GM12875 (cell line): ENCODE results near the gene TPRG1L.

Experiments
- H3K4me3 ChIP-seq: one replicate; pipeline ENCODE4 v1.5.1; 2011; ENCODE audit warnings: low read depth, low read length, control low read depth
- TF ChIP-seq, protein P1 (sequence below): IDR thresholded peaks from 2 replicates; pipeline ENCODE4 v1.5.1; 2011; ENCODE audit warnings: low read depth, mild to moderate bottlenecking, control low read depth, inconsistent platforms, low read length, moderate library complexity, borderline replicate concordance; ENCODE audit not compliant: insufficient read depth

The TPRG1L gene

DNA sequence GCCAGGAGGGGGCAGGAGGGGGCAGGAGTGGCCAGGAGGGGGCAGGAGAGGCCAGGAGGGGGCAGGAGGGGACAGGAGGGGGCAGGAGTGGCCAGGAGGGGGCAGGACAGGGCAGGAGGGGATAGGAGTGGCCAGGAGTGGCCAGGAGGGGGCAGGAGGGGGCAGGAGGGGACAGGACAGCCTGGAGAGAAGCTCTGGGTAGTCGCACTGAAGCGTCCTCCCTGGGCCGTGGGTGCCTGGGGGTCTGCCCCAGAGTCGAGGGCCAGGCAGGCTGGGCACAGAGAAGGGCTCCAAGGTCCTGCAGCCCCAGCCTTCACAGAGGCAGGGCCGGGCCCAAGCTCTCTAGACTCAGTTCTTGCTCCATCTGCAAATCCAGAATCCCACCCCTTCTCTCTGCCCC is 36.4 kb upstream of the TPRG1L start:
- no peak overlapping the region for H3K4me3 ChIP-seq
- TF ChIP-seq, protein P1, sequence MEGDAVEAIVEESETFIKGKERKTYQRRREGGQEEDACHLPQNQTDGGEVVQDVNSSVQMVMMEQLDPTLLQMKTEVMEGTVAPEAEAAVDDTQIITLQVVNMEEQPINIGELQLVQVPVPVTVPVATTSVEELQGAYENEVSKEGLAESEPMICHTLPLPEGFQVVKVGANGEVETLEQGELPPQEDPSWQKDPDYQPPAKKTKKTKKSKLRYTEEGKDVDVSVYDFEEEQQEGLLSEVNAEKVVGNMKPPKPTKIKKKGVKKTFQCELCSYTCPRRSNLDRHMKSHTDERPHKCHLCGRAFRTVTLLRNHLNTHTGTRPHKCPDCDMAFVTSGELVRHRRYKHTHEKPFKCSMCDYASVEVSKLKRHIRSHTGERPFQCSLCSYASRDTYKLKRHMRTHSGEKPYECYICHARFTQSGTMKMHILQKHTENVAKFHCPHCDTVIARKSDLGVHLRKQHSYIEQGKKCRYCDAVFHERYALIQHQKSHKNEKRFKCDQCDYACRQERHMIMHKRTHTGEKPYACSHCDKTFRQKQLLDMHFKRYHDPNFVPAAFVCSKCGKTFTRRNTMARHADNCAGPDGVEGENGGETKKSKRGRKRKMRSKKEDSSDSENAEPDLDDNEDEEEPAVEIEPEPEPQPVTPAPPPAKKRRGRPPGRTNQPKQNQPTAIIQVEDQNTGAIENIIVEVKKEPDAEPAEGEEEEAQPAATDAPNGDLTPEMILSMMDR, result no peak

DNA sequence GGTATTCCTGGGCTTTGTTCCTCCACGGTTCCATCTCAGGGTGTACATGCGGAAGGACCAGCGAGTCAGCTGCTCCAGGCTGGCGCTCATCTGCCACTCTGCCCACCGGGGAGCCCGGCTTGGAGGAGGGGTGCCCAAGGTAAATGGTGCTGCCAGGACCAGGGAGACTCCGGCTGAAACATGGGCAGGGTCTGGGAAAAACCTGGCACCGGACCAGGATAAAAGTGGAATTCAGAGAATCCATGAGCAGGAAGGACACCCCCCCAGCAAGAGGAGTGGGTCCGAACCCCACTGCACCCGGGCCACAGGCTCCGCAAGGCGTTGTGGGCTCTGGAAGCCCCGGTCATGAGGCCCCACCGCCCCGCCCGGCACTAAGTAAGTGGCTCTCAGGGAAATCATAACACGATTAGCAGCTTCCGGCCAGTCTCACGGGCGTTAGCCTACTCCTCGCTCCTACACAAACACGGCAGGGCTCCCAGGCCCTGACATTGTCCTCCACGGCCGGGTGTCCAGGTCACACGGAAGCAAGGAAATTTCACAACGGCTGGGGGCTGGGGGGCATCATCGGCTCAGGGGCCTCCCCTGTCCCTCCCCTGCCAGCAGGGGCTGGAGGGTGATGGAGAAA is 34.6 kb upstream of the TPRG1L start:
- TF ChIP-seq, protein P1, result no peak
- H3K4me3 ChIP-seq, result no peak overlapping the region

DNA sequence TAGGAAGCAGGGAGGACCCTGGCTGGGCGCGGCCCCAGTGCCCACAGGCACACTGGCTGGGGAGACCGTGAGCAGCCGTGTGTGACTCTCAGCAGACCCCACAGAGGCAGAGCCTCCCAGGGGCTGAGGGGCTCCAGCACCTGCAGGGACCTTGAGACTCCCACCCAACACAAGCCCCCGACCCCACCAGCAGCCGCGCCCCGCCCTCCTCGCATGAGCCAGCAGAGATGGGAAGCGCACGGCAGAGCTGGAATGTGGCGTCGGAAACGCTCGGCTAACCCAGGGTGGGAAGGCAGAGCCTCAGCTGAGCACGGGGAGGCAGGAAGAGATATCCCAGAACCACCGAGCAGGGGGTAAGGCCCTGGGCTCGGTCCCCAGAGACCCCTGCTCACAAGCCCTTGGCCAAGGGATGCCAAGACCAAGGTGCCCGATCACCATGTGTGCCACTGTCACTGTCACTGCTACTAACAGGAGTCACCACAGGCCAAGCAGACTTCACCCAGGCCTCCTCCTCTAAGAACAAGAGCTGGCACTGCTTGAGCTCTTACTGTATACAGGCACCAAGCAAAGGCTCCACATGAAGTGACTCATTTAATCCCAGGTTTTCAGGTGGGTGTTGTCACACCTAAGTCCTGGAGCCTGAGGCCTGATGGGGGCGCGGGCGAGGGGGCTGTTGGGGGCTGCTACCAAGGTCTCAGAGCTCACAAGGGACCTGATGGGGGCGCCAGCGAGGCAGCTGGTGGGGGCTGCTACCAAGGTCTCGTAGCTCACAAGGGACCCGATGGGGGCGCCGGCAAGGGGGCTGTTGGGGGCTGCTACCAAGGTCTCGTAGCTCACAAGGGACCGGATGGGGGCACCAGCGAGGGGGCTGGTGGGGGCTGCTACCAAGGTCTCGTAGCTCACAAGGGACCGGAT is 33.6 kb upstream of the TPRG1L start:
- TF ChIP-seq, protein P1, result no peak
- no peak overlapping the region for H3K4me3 ChIP-seq

DNA sequence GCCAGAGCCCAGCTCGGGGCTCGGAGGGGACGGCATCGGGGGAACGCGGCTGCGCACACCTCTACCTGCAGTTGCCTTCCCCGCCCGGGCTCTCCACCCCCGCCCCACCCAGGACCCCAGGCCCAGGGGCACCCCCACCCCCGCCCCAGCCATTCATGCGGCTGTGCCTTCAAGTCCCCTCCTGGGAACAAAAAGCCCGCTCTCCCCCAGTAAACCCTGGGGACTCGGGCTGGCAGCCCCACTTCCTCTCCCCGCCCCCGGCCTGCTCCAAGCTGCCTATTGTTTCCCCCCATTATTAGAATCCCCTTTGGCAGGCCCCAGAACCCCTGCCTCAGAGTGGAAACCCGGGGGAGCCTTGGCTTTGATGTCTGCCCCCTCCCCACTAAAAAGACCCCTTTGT is 31.5 kb upstream of the TPRG1L start:
- no peak overlapping the region for H3K4me3 ChIP-seq
- TF ChIP-seq, protein P1, result no peak

DNA sequence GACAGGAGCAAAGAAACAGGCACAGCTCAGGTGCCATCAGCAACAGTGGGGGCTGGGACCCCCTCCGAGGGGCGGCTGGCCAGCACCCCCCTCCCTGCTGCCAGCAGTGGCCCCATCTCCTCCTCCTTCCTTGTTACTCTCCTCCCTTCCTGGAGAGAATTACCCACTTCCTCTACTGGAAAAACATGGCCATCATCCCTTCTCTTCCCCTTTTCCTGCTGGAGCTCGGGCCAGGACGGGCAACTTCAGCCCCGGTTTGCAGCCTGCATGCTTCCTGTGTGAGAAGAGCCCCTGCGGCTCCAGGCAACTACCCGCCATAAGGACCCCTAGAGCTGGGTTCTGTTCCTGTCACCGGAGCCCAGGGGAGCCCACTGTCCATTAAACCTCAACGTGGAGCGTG is 31.1 kb upstream of the TPRG1L start:
- H3K4me3 ChIP-seq, result no peak overlapping the region
- TF ChIP-seq, protein P1, result no peak

DNA sequence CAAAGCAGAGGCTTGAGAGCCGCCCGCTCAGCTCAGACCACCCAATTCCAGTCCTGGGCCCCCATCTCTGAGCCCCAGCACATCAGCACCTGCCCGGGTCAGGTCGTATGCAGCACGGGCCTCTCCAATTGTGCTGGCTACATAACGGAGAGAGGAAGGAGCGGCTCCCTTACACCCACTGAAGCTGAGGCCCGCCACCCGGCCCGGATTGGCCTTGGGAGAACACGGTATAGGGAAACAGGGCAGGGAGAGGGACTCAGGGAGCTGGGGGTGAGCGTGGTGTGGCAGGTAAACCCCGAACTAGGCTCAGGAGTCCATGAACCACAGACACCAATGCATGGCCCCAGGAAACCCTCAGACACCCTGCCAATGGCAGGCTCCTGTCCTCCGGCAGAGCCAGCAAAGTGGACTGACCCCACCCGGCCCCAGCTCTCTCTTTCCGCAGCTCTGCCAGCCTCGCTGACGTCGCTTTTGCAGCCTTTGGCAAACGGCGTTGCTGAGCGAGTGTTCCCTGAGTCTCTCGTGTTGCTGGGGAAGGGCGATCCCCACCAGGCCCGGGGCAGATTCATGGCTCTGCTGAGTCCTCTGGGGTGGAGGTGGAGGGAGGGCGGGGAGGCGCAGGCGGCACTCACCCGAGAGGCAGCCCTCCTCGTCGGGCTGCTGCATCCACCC is 30.0 kb upstream of the TPRG1L start:
- TF ChIP-seq, protein P1, result no peak

DNA sequence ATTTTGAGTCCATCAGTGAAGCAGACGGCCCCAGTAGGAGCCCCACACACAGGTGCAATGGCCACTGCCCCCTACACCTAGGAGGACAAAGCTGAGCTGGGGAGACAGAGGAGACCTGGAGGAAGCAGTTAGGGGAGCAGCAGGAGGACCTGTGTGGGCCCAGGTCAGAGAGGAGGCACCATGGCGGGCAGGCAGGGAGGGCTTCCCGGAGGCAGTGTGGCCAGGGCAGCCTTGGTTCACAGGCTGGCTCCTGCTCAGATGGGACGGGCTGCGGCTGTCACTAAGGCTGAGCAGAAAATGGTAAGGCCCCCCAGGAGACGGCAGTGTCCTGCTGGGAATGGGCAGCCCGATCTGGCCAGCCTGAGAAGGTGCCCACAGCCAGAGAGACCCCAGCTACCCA is 28.9 kb upstream of the TPRG1L start:
- TF ChIP-seq, protein P1, result no peak

More for the DNA sequence above, 30.0 kb upstream of the TPRG1L start:
- H3K4me3 ChIP-seq, result no peak overlapping the region

More for the DNA sequence above, 28.9 kb upstream of the TPRG1L start:
- H3K4me3 ChIP-seq, result no peak overlapping the region
